HUES64 (cell line): ENCODE measurements around the gene CAPN11.
"Not testable (repeated sequence)": the region's sequence is repeated elsewhere in the genome, so short reads cannot be mapped to it uniquely, and the experiment has no call there.

Experiments used
- H3K27ac ChIP-seq: 2 replicates; pipeline ENCODE4 v1.7.0; 2013; ENCODE audit warnings: low read depth, low read length, inconsistent platforms
- H3K27me3 ChIP-seq: 2 replicates; pipeline ENCODE4 v1.6.1; 2013; ENCODE audit warnings: mild to moderate bottlenecking, low read length; ENCODE audit not compliant: insufficient read depth
- H3K36me3 ChIP-seq: 2 replicates; pipeline ENCODE4 v1.6.1; 2013; ENCODE audit warnings: mild to moderate bottlenecking, low read length; ENCODE audit not compliant: insufficient read depth
- H3K4me1 ChIP-seq: 2 replicates; pipeline ENCODE4 v1.6.1; 2013; ENCODE audit warnings: mild to moderate bottlenecking, low read length, moderate library complexity; ENCODE audit not compliant: insufficient read depth
- H3K4me3 ChIP-seq: 2 replicates; pipeline ENCODE4 v1.5.1; 2013; ENCODE audit warnings: mild to moderate bottlenecking, low read length, moderate library complexity
- H3K9ac ChIP-seq: 2 replicates; pipeline ENCODE4 v1.6.1; 2013; ENCODE audit warnings: mild to moderate bottlenecking, low read depth, low read length
- H3K9me3 ChIP-seq: 2 replicates; pipeline ENCODE4 v1.6.1; 2013; ENCODE audit warnings: low read depth, low read length; ENCODE audit not compliant: insufficient read depth
- WGBS: fragments of 150-250, 120-280 bp; methylation state at CpG from one replicate; pipeline ENCODE4 v1.1.7; 2013; ENCODE audit warnings: missing lambda C conversion rate; 5-methylcytosine and 5-hydroxymethylcytosine counted together

Gene CAPN11

GRCh38 chr6:44177691-44178423 lies 19.2 kb downstream of the CAPN11 start:
- Histone ChIP-seq H3K9me3 (no peaks in the 10 kb centered on the region), H3K4me3 (no peak overlapping the region), H3K9ac (no peak overlapping the region), H3K36me3 (no peaks in the 10 kb centered on the region), H3K4me1 (no peaks in the 10 kb centered on the region), H3K27me3 (no peaks in the 10 kb centered on the region), H3K27ac (no peak overlapping the region)
- 90% methylated on average over 13 of the region's 13 CpGs for WGBS

GRCh38 chr6:44178424-44179071 lies 19.9 kb downstream of the CAPN11 start:
- 92% methylated on average over 9 of the region's 9 CpGs for WGBS
- no peaks in the 10 kb centered on the region for H3K27me3 ChIP-seq
- H3K27ac ChIP-seq = no peak overlapping the region
- no peaks in the 10 kb centered on the region for H3K9me3 ChIP-seq
- H3K9ac ChIP-seq = no peak overlapping the region
- H3K4me1 ChIP-seq = no peaks in the 10 kb centered on the region
- H3K4me3 ChIP-seq = no peak overlapping the region
- no peaks in the 10 kb centered on the region for H3K36me3 ChIP-seq

GRCh38 chr6:44179072-44179536 lies 20.5 kb downstream of the CAPN11 start:
- no peak overlapping the region for H3K4me3 ChIP-seq
- H3K27me3 ChIP-seq = no peaks in the 10 kb centered on the region
- H3K27ac ChIP-seq = no peak overlapping the region
- 83% methylated on average over 4 of the region's 4 CpGs for WGBS
- H3K9ac ChIP-seq = no peak overlapping the region
- H3K36me3 ChIP-seq = no peaks in the 10 kb centered on the region
- H3K9me3 ChIP-seq = no peaks in the 10 kb centered on the region
- 0 out of 2 replicates have a peak, but pooled peaks cover under 1% of the 10 kb centered on the region for H3K4me1 ChIP-seq

DNA sequence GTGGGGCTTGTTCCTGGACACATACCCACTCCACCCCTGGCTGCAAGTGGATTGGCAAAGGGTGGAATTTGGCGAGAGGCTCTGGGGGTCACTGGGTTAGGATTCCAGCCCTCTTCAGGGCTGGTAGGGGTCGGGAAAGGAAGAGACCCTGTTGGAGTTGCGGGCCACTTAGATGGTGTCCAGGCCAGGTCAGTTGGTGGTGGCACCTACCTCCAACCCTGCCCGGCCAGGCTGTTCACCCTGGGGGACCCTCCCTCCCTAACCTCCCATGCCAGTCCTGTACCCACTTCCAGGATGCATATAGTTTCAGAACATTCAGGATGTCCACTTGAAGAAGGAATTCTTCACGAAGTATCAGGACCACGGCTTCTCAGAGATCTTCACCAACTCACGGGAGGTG lies 21.0 kb downstream of the CAPN11 start:
- H3K4me3 ChIP-seq = no peak overlapping the region
- no peak overlapping the region for H3K9ac ChIP-seq

GRCh38 chr6:44180406-44180805 lies 21.8 kb downstream of the CAPN11 start:
- H3K4me1 ChIP-seq = 0 out of 2 replicates have a peak, but pooled peaks cover 2% of the 10 kb centered on the region
- no peak overlapping the region for H3K4me3 ChIP-seq
- 92% methylated on average over 4 of the region's 4 CpGs for WGBS
- no peaks in the 10 kb centered on the region for H3K27me3 ChIP-seq
- H3K36me3 ChIP-seq = no peaks in the 10 kb centered on the region
- no peak overlapping the region for H3K9ac ChIP-seq
- no peaks in the 10 kb centered on the region for H3K9me3 ChIP-seq
- no peak overlapping the region for H3K27ac ChIP-seq

More for the DNA sequence above, 21.0 kb downstream of the CAPN11 start:
- Histone ChIP-seq H3K9me3 (no peaks in the 10 kb centered on the region), H3K4me1 (0 out of 2 replicates have a peak, but pooled peaks cover 2% of the 10 kb centered on the region), H3K27ac (no peak overlapping the region), H3K36me3 (no peaks in the 10 kb centered on the region), H3K27me3 (no peaks in the 10 kb centered on the region)
- WGBS = 91% methylated on average over 7 of the region's 7 CpGs

- Histone ChIP-seq H3K27me3 (no peaks in the 10 kb centered on the region), H3K9me3 (no peaks in the 10 kb centered on the region), H3K4me3 (no peak overlapping the region), H3K27ac (no peak overlapping the region), H3K36me3 (no peaks in the 10 kb centered on the region), H3K4me1 (peaks cover 4% of the 10 kb centered on the region), H3K9ac (no peak overlapping the region)
- 87% methylated on average over 4 of the region's 4 CpGs for WGBS
Measured at GRCh38 chr6:44180886-44181285, 22.3 kb downstream of the CAPN11 start.

DNA sequence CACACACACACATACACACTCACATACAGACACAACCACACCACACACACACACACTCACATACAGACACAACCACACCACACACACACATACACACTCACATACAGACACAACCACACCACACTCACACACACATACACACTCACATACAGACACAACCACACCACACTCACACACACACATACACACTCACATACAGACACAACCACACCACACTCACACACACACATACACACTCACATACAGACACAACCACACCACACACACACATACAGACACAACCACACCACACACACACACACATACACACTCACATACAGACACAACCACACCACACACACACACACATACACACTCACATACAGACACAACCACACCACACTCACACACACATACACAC lies 23.2 kb downstream of the CAPN11 start:
- not testable (repeated sequence) for H3K9ac ChIP-seq, H3K9me3 ChIP-seq, H3K36me3 ChIP-seq, H3K27ac ChIP-seq, H3K4me1 ChIP-seq, H3K27me3 ChIP-seq, H3K4me3 ChIP-seq

GRCh38 chr6:44182911-44183390 lies 24.3 kb downstream of the CAPN11 start:
- 95% methylated on average over 4 of the region's 4 CpGs for WGBS

GRCh38 chr6:44183783-44184182 lies 25.2 kb downstream of the CAPN11 start:
- H3K9ac ChIP-seq = no peak overlapping the region
- peaks cover 10% of the 10 kb centered on the region for H3K4me1 ChIP-seq
- H3K36me3 ChIP-seq = no peaks in the 10 kb centered on the region
- H3K27me3 ChIP-seq = no peaks in the 10 kb centered on the region
- no peak overlapping the region for H3K4me3 ChIP-seq
- no peak overlapping the region for H3K27ac ChIP-seq
- 70% methylated on average over 9 of the region's 9 CpGs for WGBS
- no peaks in the 10 kb centered on the region for H3K9me3 ChIP-seq

More at GRCh38 chr6:44182911-44183390, 24.3 kb downstream of the CAPN11 start:
- no peak overlapping the region for H3K27ac ChIP-seq
- H3K4me3 ChIP-seq = no peak overlapping the region
- no peaks in the 10 kb centered on the region for H3K27me3 ChIP-seq
- H3K9me3 ChIP-seq = no peaks in the 10 kb centered on the region
- H3K36me3 ChIP-seq = no peaks in the 10 kb centered on the region
- no peak overlapping the region for H3K9ac ChIP-seq
- H3K4me1 ChIP-seq = peaks cover 10% of the 10 kb centered on the region

DNA sequence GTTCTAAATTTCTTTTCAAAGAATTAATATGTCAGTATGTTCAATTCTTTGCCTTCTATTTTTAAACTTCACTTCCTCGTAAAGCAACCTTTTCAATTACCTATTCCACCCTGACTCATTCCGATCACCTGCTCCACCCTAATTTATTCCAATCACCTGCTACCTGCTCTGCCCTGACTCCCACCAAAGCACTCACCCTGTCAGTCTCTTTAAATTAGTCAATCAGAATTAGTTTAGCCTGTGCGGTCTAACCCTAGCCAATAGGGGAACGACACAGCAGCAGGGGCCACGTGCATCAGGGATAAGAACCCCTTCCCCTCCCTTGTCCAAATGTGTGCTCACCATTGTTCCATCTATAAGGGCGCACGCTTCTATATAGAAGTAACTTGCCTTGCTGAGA lies 26.7 kb downstream of the CAPN11 start:
- H3K9ac ChIP-seq, H3K4me1 ChIP-seq, H3K27ac ChIP-seq, H3K27me3 ChIP-seq, H3K4me3 ChIP-seq, H3K36me3 ChIP-seq, H3K9me3 ChIP-seq: not testable (repeated sequence)
- 81% methylated on average over 7 of the region's 7 CpGs for WGBS

- no peak overlapping the region for H3K4me3 ChIP-seq
- WGBS = 48% methylated on average over 9 of the region's 9 CpGs
- no peaks in the 10 kb centered on the region for H3K36me3 ChIP-seq
- H3K27me3 ChIP-seq = no peaks in the 10 kb centered on the region
- peak overlapping the region; percentile 49; the same call in 1 of the 2 replicates for H3K9ac ChIP-seq
- no peak overlapping the region for H3K27ac ChIP-seq
- no peaks in the 10 kb centered on the region for H3K9me3 ChIP-seq
- H3K4me1 ChIP-seq = peaks cover 10% of the 10 kb centered on the region
Measured at GRCh38 chr6:44185953-44186634, 27.5 kb downstream of the CAPN11 start.
